Measurements from ENCODE around the gene SPOCK2. TPM values are rescaled to one million over a fixed set of nuclear protein-coding genes. Genes with fewer than 3 reads are reported as not detected.

SPOCK2 gene
- total RNA-seq, 1 donor from 2014 or later: 108 TPM

- no peak overlapping the region for H3K27ac ChIP-seq
- peaks cover 47% of the 10 kb centered on the region for H3K4me1 ChIP-seq
- no peak for DNase-seq
These were observed 75.0 kb downstream of the SPOCK2 start for GRCh38 chr10:72013202-72013945.

GRCh38 chr10:72012796-72013195, 75.6 kb downstream of the SPOCK2 start:
- no peaks in the 10 kb centered on the region for H3K9me3 ChIP-seq
- H3K27me3 ChIP-seq (ENCODE audit: low read depth): no peaks in the 10 kb centered on the region
- peaks cover 52% of the 10 kb centered on the region for H3K4me1 ChIP-seq
- intact Hi-C loops (cut with DNase I): no loop called here
- TF ChIP-seq CTCF (IDR thresholded peaks at IDR 0.05): no peak
- DNase-seq (no peak), ATAC-seq (no peak)
- H3K36me3 ChIP-seq: peaks cover 6% of the 10 kb centered on the region
- no peak overlapping the region for H3K4me3 ChIP-seq
- no peak overlapping the region for H3K27ac ChIP-seq

More at GRCh38 chr10:72013202-72013945, 75.0 kb downstream of the SPOCK2 start:
- no peak for TF ChIP-seq CTCF (IDR thresholded peaks at IDR 0.05)
- intact Hi-C loops (cut with DNase I): no loop called here
- no peaks in the 10 kb centered on the region for H3K27me3 ChIP-seq (ENCODE audit: low read depth)
- no peak for ATAC-seq
- H3K4me3 ChIP-seq: no peak overlapping the region
- H3K9me3 ChIP-seq: no peaks in the 10 kb centered on the region
- peaks cover 2% of the 10 kb centered on the region for H3K36me3 ChIP-seq

GRCh38 chr10:72011976-72012512, 76.3 kb downstream of the SPOCK2 start:
- intact Hi-C loops (cut with DNase I): no loop called here
- DNase-seq: no peak
- Histone ChIP-seq H3K9me3 (no peaks in the 10 kb centered on the region), H3K4me1 (peaks cover 46% of the 10 kb centered on the region), H3K36me3 (peaks cover 13% of the 10 kb centered on the region), H3K4me3 (no peak overlapping the region), H3K27ac (no peak overlapping the region), H3K27me3 (ENCODE audit: low read depth) (no peaks in the 10 kb centered on the region)
- TF ChIP-seq CTCF (IDR thresholded peaks at IDR 0.05): no peak
- no peak for ATAC-seq

- intact Hi-C loops (cut with DNase I): no loop called here
- DNase-seq (no peak), ATAC-seq (no peak)
- Histone ChIP-seq H3K36me3 (peaks cover 14% of the 10 kb centered on the region), H3K27me3 (ENCODE audit: low read depth) (no peaks in the 10 kb centered on the region), H3K4me3 (no peak overlapping the region), H3K27ac (peak overlapping the region; percentile 86), H3K4me1 (peaks cover 40% of the 10 kb centered on the region), H3K9me3 (no peaks in the 10 kb centered on the region)
- no peak for TF ChIP-seq CTCF (IDR thresholded peaks at IDR 0.05)
These were observed 76.9 kb downstream of the SPOCK2 start for GRCh38 chr10:72011468-72011867.

GRCh38 chr10:72011016-72011415, 77.3 kb downstream of the SPOCK2 start:
- intact Hi-C loops (cut with DNase I): no loop called here
- no peaks in the 10 kb centered on the region for H3K27me3 ChIP-seq (ENCODE audit: low read depth)
- peaks cover 36% of the 10 kb centered on the region for H3K4me1 ChIP-seq
- peaks cover 14% of the 10 kb centered on the region for H3K36me3 ChIP-seq
- no peak for DNase-seq
- no peak overlapping the region for H3K4me3 ChIP-seq
- no peaks in the 10 kb centered on the region for H3K9me3 ChIP-seq
- no peak for ATAC-seq
- H3K27ac ChIP-seq: peak overlapping the region; percentile 86
- TF ChIP-seq CTCF (IDR thresholded peaks at IDR 0.05): no peak

Measured in lower lobe of right lung (tissue), 2 donors.